Measurements from ENCODE around the gene OGDH.
A peak's percentile ranks its signal among the peaks of the same experiment; 100 is the strongest.

- TF ChIP-seq CTCF (IDR thresholded peaks at IDR 0.05) (peak in 1 of 2 donors; percentile 12), POLR2A (IDR thresholded peaks at IDR 0.05) (no peak), EP300 (IDR thresholded peaks at IDR 0.05) (no peak)
These were observed 40.5 kb upstream of the OGDH start for GRCh38 chr7:44565795-44566559.

Measured in suprapubic skin (tissue), 3 donors.